ENCODE data around the gene SMO.

The SMO gene

GRCh38 chr7:129184981-129185670, 3.3 kb upstream of the SMO start:
- no peak for DNase-seq (ENCODE audit: low read depth, low spot score)
- TF ChIP-seq CTCF (IDR thresholded peaks at IDR 0.05; ENCODE audit: insufficient read depth, low read length, missing control alignments): no peak
- ChIA-PET POLR2A (no interaction called here), CTCF (interaction anchor here (0.8 to 1.0 kb wide), 2 partner anchors 17 to 21 kb away, joined by 4 to 6 read pairs; no protein-coding TSS in a partner anchor)
- no peak overlapping the region for H3K4me3 ChIP-seq (ENCODE audit: low read depth, low read length)

GRCh38 chr7:129186749-129187260, 1.6 kb upstream of the SMO start:
- no peak for TF ChIP-seq CTCF (IDR thresholded peaks at IDR 0.05; ENCODE audit: insufficient read depth, low read length, missing control alignments)
- H3K4me3 ChIP-seq (ENCODE audit: low read depth, low read length): no peak overlapping the region
- CTCF ChIA-PET: interaction anchor here (3.3 kb wide), 1 partner anchor 22 kb away, joined by 18 read pairs; no protein-coding TSS in a partner anchor
- POLR2A ChIA-PET: no interaction called here
- no peak for DNase-seq (ENCODE audit: low read depth, low spot score)

- no peak for DNase-seq (ENCODE audit: low read depth, low spot score)
- POLR2A ChIA-PET: no interaction called here
- H3K4me3 ChIP-seq (ENCODE audit: low read depth, low read length): peak overlapping the region; percentile 77
- no peak for TF ChIP-seq CTCF (IDR thresholded peaks at IDR 0.05; ENCODE audit: insufficient read depth, low read length, missing control alignments)
- CTCF ChIA-PET: interaction anchor here (1.1 to 3.3 kb wide), 3 partner anchors 21 to 23 kb away, joined by 3 to 18 read pairs (median 7); no protein-coding TSS in a partner anchor
These were observed 607 bp upstream of the SMO start for GRCh38 chr7:129187681-129188371.

- DNase-seq (ENCODE audit: low read depth, low spot score): no peak
- ChIA-PET CTCF (interaction anchor here (1.0 to 3.3 kb wide), 5 partner anchors 22 to 29 kb away, joined by 3 to 18 read pairs (median 7); no protein-coding TSS in a partner anchor), POLR2A (interaction anchor here (0.6 to 0.9 kb wide), 2 partner anchors 25 to 371 kb away, joined by 3 read pairs; no protein-coding TSS in a partner anchor)
- TF ChIP-seq CTCF (IDR thresholded peaks at IDR 0.05; ENCODE audit: insufficient read depth, low read length, missing control alignments): no peak
- peak overlapping the region; percentile 77 for H3K4me3 ChIP-seq (ENCODE audit: low read depth, low read length)
These were observed 643 bp downstream of the SMO start for GRCh38 chr7:129188892-129189660.

- no peak for TF ChIP-seq CTCF (IDR thresholded peaks at IDR 0.05; ENCODE audit: insufficient read depth, low read length, missing control alignments)
- ChIA-PET POLR2A (interaction anchor here (0.6 kb wide), 1 partner anchor 371 kb away, joined by 3 read pairs; no protein-coding TSS in a partner anchor), CTCF (interaction anchor here (1.0 to 3.3 kb wide), 6 partner anchors 10 to 28 kb away, joined by 3 to 18 read pairs (median 6); no protein-coding TSS in a partner anchor)
- no peak for DNase-seq (ENCODE audit: low read depth, low spot score)
- peak overlapping the region; percentile 77 for H3K4me3 ChIP-seq (ENCODE audit: low read depth, low read length)
These were observed 1.4 kb downstream of the SMO start for GRCh38 chr7:129189661-129190310.
